Measurements from ENCODE around the gene BAK1. TPM values are rescaled to one million over a fixed set of nuclear protein-coding genes. Genes with fewer than 3 reads are reported as not detected.

BAK1 gene
- total RNA-seq, 1 donor from 2014 or later = 27.3 TPM

GRCh38 chr6:33619166-33619840, 39.2 kb upstream of the BAK1 start:
- peak; percentile 39 for TF ChIP-seq CTCF (conservative IDR thresholded peaks at IDR 0.05)
- no peak for DNase-seq (ENCODE audit: extremely low spot score, unreplicated experiment)
- Mint-ChIP-seq H3K36me3 (no peaks in the 10 kb centered on the region), H3K9me3 (no peaks in the 10 kb centered on the region), H3K4me1 (ENCODE audit: unreplicated experiment) (peaks cover 24% of the 10 kb centered on the region), H3K27ac (peak overlapping the region; percentile 89), H3K27me3 (peaks cover 46% of the 10 kb centered on the region), H3K4me3 (peak overlapping the region; percentile 93)

- TF ChIP-seq CTCF (conservative IDR thresholded peaks at IDR 0.05) = no peak
- Mint-ChIP-seq H3K4me1 (ENCODE audit: unreplicated experiment) (peaks cover 11% of the 10 kb centered on the region), H3K36me3 (no peaks in the 10 kb centered on the region), H3K9me3 (no peaks in the 10 kb centered on the region), H3K27me3 (peaks cover 30% of the 10 kb centered on the region), H3K27ac (no peak overlapping the region), H3K4me3 (no peak overlapping the region)
- DNase-seq (ENCODE audit: extremely low spot score, unreplicated experiment) = no peak
These were observed 36.8 kb upstream of the BAK1 start for GRCh38 chr6:33616913-33617312.

- H3K9me3 Mint-ChIP-seq = no peaks in the 10 kb centered on the region
- TF ChIP-seq CTCF (conservative IDR thresholded peaks at IDR 0.05) = no peak
- peaks cover 29% of the 10 kb centered on the region for H3K27me3 Mint-ChIP-seq
- no peak for DNase-seq (ENCODE audit: extremely low spot score, unreplicated experiment)
- no peaks in the 10 kb centered on the region for H3K36me3 Mint-ChIP-seq
- no peak overlapping the region for H3K27ac Mint-ChIP-seq
- peaks cover 12% of the 10 kb centered on the region for H3K4me1 Mint-ChIP-seq (ENCODE audit: unreplicated experiment)
- no peak overlapping the region for H3K4me3 Mint-ChIP-seq
These were observed 36.0 kb upstream of the BAK1 start for GRCh38 chr6:33616113-33616512.

GRCh38 chr6:33613795-33614168, 33.7 kb upstream of the BAK1 start:
- peaks cover 10% of the 10 kb centered on the region for H3K27me3 Mint-ChIP-seq
- H3K4me3 Mint-ChIP-seq = no peak overlapping the region
- H3K4me1 Mint-ChIP-seq (ENCODE audit: unreplicated experiment) = peaks cover 21% of the 10 kb centered on the region
- peak overlapping the region; percentile 16 for H3K27ac Mint-ChIP-seq
- no peak for TF ChIP-seq CTCF (conservative IDR thresholded peaks at IDR 0.05)
- no peaks in the 10 kb centered on the region for H3K36me3 Mint-ChIP-seq
- no peak for DNase-seq (ENCODE audit: extremely low spot score, unreplicated experiment)
- H3K9me3 Mint-ChIP-seq = no peaks in the 10 kb centered on the region

GRCh38 chr6:33613146-33613794, 33.2 kb upstream of the BAK1 start:
- Mint-ChIP-seq H3K27me3 (peaks cover 6% of the 10 kb centered on the region), H3K9me3 (no peaks in the 10 kb centered on the region), H3K4me1 (ENCODE audit: unreplicated experiment) (peaks cover 21% of the 10 kb centered on the region), H3K4me3 (no peak overlapping the region), H3K27ac (peak overlapping the region; percentile 16), H3K36me3 (no peaks in the 10 kb centered on the region)
- TF ChIP-seq CTCF (conservative IDR thresholded peaks at IDR 0.05) = no peak
- no peak for DNase-seq (ENCODE audit: extremely low spot score, unreplicated experiment)
